ENCODE data around the gene BOD1.

- TF ChIP-seq CTCF (IDR thresholded peaks at IDR 0.05), result no peak
- TF ChIP-seq POLR2A (IDR thresholded peaks at IDR 0.05), result no peak
Measured at GRCh38 chr5:173653822-173654523, 37.5 kb upstream of the BOD1 start.

All from testis (tissue), 2 donors.